Ishikawa (cell line): ENCODE measurements around the gene HEATR3.

Experiments used
- EGR1 ChIP-seq: IDR thresholded peaks from 2 replicates; pipeline ENCODE4 v1.6.1; 2012
- EP300 ChIP-seq: IDR thresholded peaks from 2 replicates; pipeline ENCODE4 v1.6.1; 2012; ENCODE audit warnings: borderline replicate concordance
- RAD21 ChIP-seq: IDR thresholded peaks from 2 replicates; pipeline ENCODE4 v1.6.1; 2012; ENCODE audit warnings: low read depth
- TCF12 ChIP-seq: IDR thresholded peaks from 2 replicates; pipeline ENCODE4 v1.6.1; 2012; ENCODE audit warnings: low read depth
- TF ChIP-seq, protein P1 (sequence below): IDR thresholded peaks from 2 replicates; pipeline ENCODE4 v1.6.1; 2012

DNA sequence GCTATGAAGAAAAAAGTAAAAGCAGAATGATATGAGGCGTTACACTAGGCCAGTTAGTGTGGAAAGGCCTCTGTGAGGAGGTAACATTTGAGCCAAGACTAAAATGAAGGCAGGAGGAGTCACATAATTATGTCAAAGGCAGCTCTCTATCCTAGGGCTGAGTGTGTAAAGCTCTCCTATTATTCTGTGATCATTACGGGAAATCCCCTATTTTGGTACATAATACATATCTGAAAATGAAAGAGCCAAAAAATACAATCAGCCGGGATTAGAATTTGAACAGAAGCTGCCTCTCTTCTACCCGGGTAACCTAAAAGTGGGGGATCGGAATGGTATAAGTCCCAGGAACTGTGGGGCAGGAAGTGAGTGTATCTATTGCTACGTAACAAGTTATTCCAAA lies 27.1 kb downstream of the HEATR3 start:
- TF ChIP-seq TCF12 (no peak), EGR1 (no peak), EP300 (no peak), RAD21 (no peak)
- TF ChIP-seq, protein P1, sequence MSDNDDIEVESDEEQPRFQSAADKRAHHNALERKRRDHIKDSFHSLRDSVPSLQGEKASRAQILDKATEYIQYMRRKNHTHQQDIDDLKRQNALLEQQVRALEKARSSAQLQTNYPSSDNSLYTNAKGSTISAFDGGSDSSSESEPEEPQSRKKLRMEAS: no peak
